Psoas muscle (tissue), 8 donors: ENCODE measurements around the gene TOR4A. TPM values are rescaled to one million over a fixed set of nuclear protein-coding genes. Genes with fewer than 3 reads are reported as not detected.
"Not testable (repeated sequence)": the region's sequence is repeated elsewhere in the genome, so short reads cannot be mapped to it uniquely, and the experiment has no call there.

Source experiments
- ATAC-seq, 4 donors: fragments of 200-7000 bp; cut with Tn5 transposase; one replicate each; pipeline ENCODE4 v1.9.1; 2020; ENCODE audit warnings: moderate library complexity in 3 of 4, mild to moderate bottlenecking in 2 of 4
- DNase-seq, 2 donors: peaks; one replicate each; pipeline ENCODE4 v3.0.0-alpha.2; 2020
- H3K27ac ChIP-seq: fragments of 200-600 bp; one replicate; pipeline ENCODE4 v1.8.0; 2022
- H3K27me3 ChIP-seq, 3 donors: fragments of 200-600 bp in 1 of 3; one replicate each; pipeline versions ENCODE4 v1.6.1 to v1.8.0; 2013 to 2022; ENCODE audit warnings: low read length in 2 of 3, mild to moderate bottlenecking in 2 of 3, moderate library complexity in 1 of 3; ENCODE audit not compliant: insufficient read depth in 3 of 3
- H3K36me3 ChIP-seq, 2 donors: fragments of 200-600 bp in 1 of 2; one replicate each; pipeline versions ENCODE4 v1.6.1 to v1.8.0; 2013 to 2022; ENCODE audit warnings: low read depth in 1 of 2, mild to moderate bottlenecking in 1 of 2, moderate library complexity in 1 of 2; ENCODE audit not compliant: insufficient read depth in 1 of 2
- H3K4me1 ChIP-seq: fragments of 200-600 bp; one replicate; pipeline ENCODE4 v1.8.0; 2022
- H3K4me3 ChIP-seq: fragments of 200-600 bp; one replicate; pipeline ENCODE4 v1.8.0; 2022; ENCODE audit warnings: mild to moderate bottlenecking
- H3K9me3 ChIP-seq: fragments of 200-600 bp; one replicate; pipeline ENCODE4 v1.8.0; 2022
- WGBS, 3 donors: extraction: QIAGEN DNeasy Blood & Tissue Kit; methylation state at CpG; one replicate each; pipeline versions ENCODE4 v1.1.6 to v1.1.7; 2013; 5-methylcytosine and 5-hydroxymethylcytosine counted together
- intact Hi-C, 2 donors: fragments of 100-400 bp; cut with DNase I; formaldehyde crosslinking; loops; one replicate each; pipeline versions ENCODE4 v1.11.0 to v1.14.2; 2022
- polyA plus RNA-seq, 3 donors: library from polyadenylated mRNA; stranded (reverse); fragments of 200-250 nt; gene quantifications; one replicate each; pipeline ENCODE4 v1.2.3, GENCODE V29; 2013
- total RNA-seq, 4 donors: library from RNA; stranded (reverse); fragmentation: NEBNext Ultra II Directional in 2 of 4; extraction: Animal tissue kit (Norgen Biotek cat#: 25700) in 2 of 4; gene quantifications; one replicate each; pipeline versions ENCODE4 v1.2.1 to v1.2.4, GENCODE V29; 2021 to 2023
- TF ChIP-seq, protein P1 (sequence below): fragments of 200-600 bp; IDR thresholded peaks from one replicate; pipeline ENCODE4 v1.8.0; 2022; ENCODE audit warnings: antibody characterized with exemption
- donor health status: healthy with polysubstance abuse.
- donor health status: DM: no; HTN: no; CAD: no; lungs with moderate emphysema.
- donor health status: Bipolar disorder and iron deficiency.
- donor health status: healthy.
- donor health status: DM: yes; HTN: yes; CAD: no.
- donor health status: DM: no; HTN: no; CAD: no.
- donor health status: DM: no; HTN: no; CAD: no.
- donor health status: DM: yes; HTN: yes; CAD: no.

Gene TOR4A
- total and polyA plus RNA-seq, 7 donors: 0.77 to 2.3 (median 2.1) TPM

DNA sequence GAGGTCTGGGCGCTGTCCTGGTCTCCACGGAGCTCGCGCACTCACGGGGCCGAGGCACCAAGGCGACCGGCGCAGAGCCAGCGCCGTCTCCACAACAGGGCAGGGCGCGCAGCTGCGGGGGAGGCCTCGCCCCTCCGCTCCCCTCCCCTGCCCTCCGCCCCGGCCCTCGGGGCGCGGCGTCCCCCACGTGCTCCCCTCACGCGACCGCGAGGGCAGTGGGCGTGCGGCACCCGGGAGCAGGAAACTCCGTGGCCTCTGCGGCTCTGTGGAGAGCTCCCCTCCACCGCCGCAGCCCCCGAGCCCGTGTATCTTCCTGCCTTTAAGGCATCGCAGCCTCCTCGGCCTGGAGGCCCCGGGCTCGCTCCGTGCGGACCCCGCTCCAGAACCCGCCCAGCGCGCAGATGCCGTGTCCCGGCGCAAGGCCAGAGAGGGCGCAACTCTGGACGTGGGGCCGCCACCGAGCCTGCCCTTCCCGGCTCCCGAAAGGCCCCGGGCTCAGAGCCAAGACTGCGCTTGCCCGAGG is 37.1 kb upstream of the TOR4A start:
- H3K4me1 ChIP-seq: peaks cover 65% of the 10 kb centered on the region
- ATAC-seq (peak; percentile 29 to 46 (median 42)), DNase-seq (peak; percentile 80 to 88)
- intact Hi-C loops: no loop called here
- no peaks in the 10 kb centered on the region for H3K27me3 ChIP-seq
- TF ChIP-seq, protein P1, sequence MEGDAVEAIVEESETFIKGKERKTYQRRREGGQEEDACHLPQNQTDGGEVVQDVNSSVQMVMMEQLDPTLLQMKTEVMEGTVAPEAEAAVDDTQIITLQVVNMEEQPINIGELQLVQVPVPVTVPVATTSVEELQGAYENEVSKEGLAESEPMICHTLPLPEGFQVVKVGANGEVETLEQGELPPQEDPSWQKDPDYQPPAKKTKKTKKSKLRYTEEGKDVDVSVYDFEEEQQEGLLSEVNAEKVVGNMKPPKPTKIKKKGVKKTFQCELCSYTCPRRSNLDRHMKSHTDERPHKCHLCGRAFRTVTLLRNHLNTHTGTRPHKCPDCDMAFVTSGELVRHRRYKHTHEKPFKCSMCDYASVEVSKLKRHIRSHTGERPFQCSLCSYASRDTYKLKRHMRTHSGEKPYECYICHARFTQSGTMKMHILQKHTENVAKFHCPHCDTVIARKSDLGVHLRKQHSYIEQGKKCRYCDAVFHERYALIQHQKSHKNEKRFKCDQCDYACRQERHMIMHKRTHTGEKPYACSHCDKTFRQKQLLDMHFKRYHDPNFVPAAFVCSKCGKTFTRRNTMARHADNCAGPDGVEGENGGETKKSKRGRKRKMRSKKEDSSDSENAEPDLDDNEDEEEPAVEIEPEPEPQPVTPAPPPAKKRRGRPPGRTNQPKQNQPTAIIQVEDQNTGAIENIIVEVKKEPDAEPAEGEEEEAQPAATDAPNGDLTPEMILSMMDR: no peak
- WGBS, 3 donors: 0 to 1% (median 0%) methylated on average over 39 to 58 of the region's 58 CpGs
- H3K36me3 ChIP-seq: peaks cover 0 to 23% of the 10 kb centered on the region in 2 donors
- peak overlapping the region; percentile 97 for H3K4me3 ChIP-seq
- H3K27ac ChIP-seq: peak overlapping the region; percentile 98
- no peaks in the 10 kb centered on the region for H3K9me3 ChIP-seq

DNA sequence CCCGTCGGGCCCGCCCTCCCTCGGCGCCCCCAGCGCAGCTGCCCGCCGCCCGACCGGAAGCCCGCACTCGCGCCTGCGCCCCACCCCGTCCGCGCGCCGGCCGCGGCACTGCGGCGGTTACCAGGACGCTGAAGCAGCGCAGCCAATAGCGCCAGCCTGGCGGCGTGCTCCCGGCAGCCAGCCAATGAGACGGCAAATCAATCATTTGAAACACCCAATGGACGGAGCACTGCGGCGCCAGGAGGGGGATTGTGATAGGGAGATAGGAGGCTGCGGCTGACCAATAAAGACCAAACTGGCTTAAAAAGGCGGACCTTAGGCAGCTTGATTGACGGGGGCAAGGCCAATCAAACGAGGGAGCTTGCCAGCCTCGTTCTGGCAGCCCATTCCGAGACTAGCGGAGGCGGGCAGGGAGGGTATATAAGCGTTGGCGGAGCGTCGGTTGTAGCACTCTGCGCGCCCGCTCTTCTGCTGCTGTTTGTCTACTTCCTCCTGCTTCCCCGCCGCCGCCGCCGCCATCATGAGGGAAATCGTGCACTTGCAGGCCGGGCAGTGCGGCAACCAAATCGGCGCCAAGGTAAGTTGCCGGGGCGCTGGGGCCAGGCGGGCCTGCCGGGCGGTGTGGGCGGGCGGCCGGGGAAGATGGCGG is 36.6 kb upstream of the TOR4A start, which contains the start of gene TUBB4B:
TUBB4B (plus strand) TSS at position 447 of the 649 bp plus-strand sequence; CDS start at position 521, 74 bp downstream.
- 0 to 2% (median 1%) methylated on average over 48 to 67 of the region's 67 CpGs for WGBS, 3 donors
- Histone ChIP-seq H3K27me3 (no peaks in the 10 kb centered on the region), H3K9me3 (no peaks in the 10 kb centered on the region), H3K4me3 (peak within 1 kb of the TSS; percentile 97), H3K36me3 (peaks cover 0 to 23% of the 10 kb centered on the region in 2 donors), H3K4me1 (peaks cover 63% of the 10 kb centered on the region), H3K27ac (peak within 1 kb of the TSS; percentile 98)
- intact Hi-C loops: no loop called here
- peak; percentile 100 for DNase-seq
- peak; percentile 80 to 90 (median 84) for ATAC-seq
- TF ChIP-seq, protein P1: no peak

DNA sequence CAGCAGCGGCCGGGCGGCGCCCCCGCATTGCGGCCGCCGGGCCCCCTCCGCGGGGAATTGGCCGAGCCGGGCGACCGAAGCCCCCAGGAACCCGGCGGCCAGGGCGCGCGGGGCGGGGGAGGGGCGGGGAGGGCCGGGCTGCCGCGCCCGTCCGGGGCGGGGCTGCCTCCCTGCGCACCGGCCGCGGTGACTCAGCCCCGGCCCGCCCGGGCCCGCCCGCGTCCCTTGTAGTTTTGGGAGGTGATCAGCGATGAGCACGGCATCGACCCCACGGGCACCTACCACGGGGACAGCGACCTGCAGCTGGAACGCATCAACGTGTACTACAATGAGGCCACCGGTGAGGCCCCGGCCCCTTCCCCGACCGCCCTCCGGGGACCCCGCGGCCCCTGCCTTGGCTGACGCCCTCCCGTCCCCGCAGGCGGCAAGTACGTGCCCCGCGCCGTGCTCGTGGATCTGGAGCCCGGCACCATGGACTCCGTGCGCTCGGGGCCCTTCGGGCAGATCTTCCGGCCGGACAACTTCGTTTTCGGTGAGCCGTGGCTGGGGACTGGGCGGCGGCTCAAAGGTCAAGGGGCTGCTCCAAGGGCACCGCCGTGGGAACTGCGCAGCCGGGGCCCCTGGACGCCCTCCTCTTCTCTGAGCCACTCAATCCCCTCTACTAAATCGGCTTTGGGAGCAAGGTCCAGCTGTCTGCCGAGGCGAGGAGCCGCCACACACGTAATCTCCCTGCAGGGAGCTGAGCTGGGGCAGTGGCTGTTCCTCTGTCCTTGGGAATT is 35.8 kb upstream of the TOR4A start:
- TF ChIP-seq, protein P1: no peak
- DNase-seq (peak; percentile 79 to 88), ATAC-seq (peak; percentile 23 to 48 (median 34))
- no peaks in the 10 kb centered on the region for H3K27me3 ChIP-seq
- intact Hi-C loops: no loop called here
- H3K4me3 ChIP-seq: peak overlapping the region; percentile 97
- H3K27ac ChIP-seq: peak overlapping the region; percentile 98
- no peaks in the 10 kb centered on the region for H3K9me3 ChIP-seq
- H3K4me1 ChIP-seq: peaks cover 62% of the 10 kb centered on the region
- 1 to 2% (median 1%) methylated on average over 36 to 83 of the region's 83 CpGs for WGBS, 3 donors
- peaks cover 0 to 23% of the 10 kb centered on the region in 2 donors for H3K36me3 ChIP-seq

DNA sequence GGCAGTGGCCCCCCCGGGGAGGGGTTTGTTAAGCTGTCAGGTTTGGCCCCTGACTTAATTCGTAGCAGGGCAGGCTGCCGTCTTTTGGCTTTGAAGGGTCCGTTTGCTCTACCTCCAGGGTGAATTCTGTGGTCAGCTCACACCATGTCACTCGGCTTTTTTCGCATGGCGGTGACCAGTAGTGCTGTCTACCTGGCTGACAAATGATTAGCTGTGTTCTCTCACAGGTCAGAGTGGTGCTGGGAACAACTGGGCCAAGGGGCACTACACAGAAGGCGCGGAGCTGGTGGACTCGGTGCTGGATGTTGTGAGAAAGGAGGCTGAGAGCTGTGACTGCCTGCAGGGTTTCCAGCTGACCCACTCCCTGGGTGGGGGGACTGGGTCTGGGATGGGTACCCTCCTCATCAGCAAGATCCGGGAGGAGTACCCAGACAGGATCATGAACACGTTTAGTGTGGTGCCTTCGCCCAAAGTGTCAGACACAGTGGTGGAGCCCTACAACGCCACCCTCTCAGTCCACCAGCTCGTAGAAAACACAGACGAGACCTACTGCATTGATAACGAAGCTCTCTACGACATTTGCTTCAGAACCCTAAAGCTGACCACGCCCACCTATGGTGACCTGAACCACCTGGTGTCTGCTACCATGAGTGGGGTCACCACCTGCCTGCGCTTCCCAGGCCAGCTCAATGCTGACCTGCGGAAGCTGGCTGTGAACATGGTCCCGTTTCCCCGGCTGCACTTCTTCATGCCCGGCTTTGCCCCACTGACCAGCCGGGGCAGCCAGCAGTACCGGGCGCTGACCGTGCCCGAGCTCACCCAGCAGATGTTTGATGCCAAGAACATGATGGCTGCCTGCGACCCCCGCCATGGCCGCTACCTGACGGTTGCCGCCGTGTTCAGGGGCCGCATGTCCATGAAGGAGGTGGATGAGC is 35.0 kb upstream of the TOR4A start:
- no peak for ATAC-seq
- Histone ChIP-seq H3K9me3 (no peaks in the 10 kb centered on the region), H3K4me1 (peaks cover 55% of the 10 kb centered on the region), H3K36me3 (peaks cover 0 to 23% of the 10 kb centered on the region in 2 donors), H3K27ac (peak overlapping the region; percentile 98), H3K4me3 (peak overlapping the region; percentile 97), H3K27me3 (no peaks in the 10 kb centered on the region)
- TF ChIP-seq, protein P1: no peak
- intact Hi-C loops: no loop called here
- DNase-seq: no peak
- 65 to 71% (median 66%) methylated on average over 36 of the region's 36 CpGs for WGBS, 3 donors

DNA sequence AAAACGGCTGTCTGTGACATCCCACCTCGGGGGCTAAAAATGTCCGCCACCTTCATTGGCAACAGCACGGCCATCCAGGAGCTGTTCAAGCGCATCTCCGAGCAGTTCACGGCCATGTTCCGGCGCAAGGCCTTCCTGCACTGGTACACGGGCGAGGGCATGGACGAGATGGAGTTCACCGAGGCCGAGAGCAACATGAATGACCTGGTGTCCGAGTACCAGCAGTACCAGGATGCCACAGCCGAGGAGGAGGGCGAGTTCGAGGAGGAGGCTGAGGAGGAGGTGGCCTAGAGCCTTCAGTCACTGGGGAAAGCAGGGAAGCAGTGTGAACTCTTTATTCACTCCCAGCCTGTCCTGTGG is 34.3 kb upstream of the TOR4A start:
- Histone ChIP-seq H3K4me3 (peak overlapping the region; percentile 97), H3K36me3 (peaks cover 0 to 23% of the 10 kb centered on the region in 2 donors), H3K27ac (peak overlapping the region; percentile 58), H3K4me1 (peaks cover 54% of the 10 kb centered on the region)
- intact Hi-C loops, ATAC-seq, H3K9me3 ChIP-seq, H3K27me3 ChIP-seq, DNase-seq: not testable (repeated sequence)
- WGBS, 3 donors: 88 to 95% (median 91%) methylated on average over 13 to 18 of the region's 18 CpGs
